GM19467 (cell line): ENCODE results near the gene GPATCH4.
"Not testable (repeated sequence)": the region's sequence is repeated elsewhere in the genome, so short reads cannot be mapped to it uniquely, and the experiment has no call there.

ENCODE experiments used
- ATAC-seq: cut with Tn5 transposase; IDR thresholded peaks from one replicate; pipeline ENCODE4 v1.9.1; 2021; ENCODE audit warnings: mild to moderate bottlenecking, moderate library complexity; ENCODE audit not compliant: unreplicated experiment

The GPATCH4 gene

DNA sequence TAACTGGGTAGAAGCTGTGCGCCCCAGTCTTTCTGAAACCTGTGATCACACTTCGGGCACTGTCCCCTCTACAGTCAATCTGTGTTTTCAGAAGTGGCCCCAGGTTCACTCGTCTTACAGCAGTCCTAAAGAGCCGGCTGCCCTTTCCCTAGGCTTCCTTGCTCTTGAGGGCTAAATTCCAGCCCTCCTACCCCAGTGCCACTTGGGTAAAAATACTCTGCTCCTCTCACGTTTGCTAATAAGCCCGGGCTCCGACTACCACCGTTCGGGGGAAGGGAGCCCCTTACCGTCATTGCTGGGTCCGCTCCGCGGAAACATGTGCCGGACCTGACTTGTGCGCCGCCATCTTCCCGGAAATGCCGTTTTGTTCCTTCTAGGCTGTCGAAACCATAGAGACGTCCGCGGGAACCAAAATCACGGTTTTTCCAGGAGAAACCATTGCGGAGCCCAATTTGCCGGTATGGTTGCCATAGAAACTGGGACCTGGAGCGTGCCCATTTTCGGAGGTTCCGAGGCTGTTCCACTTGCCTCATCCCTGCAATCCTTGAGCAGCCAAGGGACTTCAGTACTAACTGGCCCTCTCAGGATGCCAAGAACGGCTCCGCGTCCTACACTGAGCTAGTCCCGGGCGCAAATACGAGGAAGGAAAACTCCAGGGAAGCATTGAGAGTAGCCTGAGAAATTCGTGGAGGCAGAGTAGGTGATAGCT lies at the start of gene GPATCH4:
TSS of gene GPATCH4 (minus strand) at position 358 of the 709 bp plus-strand sequence.
- ATAC-seq, result no peak

DNA sequence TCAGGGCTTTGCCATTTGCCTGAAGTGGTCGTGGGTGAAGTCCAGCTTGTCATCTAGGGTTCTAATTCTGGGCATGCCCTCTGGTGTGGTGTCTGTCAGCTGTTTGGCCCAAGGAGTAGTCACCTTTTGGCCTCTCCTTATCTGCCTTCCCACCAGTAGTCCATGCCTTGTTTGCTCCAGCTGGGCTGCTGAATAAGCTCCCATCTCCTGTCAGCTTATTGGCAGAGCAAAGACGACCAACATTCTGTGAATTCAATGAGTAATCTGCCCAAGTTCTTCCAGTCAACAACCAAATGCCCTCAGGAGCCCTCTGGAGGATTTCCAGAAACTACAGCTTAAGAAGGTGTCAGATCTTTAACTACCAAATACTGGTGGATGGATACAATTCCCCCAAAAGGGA lies 47.7 kb upstream of the GPATCH4 start:
- ATAC-seq, result no peak

DNA sequence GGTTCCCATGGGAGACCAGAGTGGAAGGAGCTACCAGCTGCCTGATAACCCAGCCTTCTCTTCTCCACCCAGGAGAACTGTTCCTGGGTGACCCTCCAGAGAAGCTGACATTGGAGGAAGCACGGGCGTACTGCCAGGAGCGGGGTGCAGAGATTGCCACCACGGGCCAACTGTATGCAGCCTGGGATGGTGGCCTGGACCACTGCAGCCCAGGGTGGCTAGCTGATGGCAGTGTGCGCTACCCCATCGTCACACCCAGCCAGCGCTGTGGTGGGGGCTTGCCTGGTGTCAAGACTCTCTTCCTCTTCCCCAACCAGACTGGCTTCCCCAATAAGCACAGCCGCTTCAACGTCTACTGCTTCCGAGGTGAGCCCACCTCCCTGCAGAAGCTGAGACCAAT lies 47.2 kb upstream of the GPATCH4 start:
- no peak for ATAC-seq

DNA sequence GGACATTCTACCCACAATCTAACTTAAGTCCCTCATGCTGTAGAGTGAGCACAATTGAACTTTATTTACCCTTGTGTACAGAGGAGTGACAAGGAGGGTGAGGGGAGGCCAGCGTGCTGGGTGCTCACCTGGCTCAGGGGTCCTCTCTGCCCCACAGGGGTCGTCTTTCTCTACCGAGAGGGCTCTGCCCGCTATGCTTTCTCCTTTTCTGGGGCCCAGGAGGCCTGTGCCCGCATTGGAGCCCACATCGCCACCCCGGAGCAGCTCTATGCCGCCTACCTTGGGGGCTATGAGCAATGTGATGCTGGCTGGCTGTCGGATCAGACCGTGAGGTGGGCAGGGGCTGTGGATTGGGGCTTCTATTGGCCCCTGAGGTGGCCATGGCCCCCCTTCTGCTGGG lies 46.1 kb upstream of the GPATCH4 start:
- ATAC-seq, result no peak

DNA sequence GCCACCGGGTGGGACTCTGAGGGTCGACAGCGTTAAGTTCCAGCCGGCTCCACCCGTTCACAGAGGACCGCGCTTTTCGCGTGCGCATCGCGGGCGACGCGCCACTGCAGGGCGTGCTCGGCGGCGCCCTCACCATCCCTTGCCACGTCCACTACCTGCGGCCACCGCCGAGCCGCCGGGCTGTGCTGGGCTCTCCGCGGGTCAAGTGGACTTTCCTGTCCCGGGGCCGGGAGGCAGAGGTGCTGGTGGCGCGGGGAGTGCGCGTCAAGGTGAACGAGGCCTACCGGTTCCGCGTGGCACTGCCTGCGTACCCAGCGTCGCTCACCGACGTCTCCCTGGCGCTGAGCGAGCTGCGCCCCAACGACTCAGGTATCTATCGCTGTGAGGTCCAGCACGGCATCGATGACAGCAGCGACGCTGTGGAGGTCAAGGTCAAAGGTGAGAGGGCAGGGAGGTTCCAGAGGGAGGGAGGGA lies 45.5 kb upstream of the GPATCH4 start:
- ATAC-seq, result no peak

DNA sequence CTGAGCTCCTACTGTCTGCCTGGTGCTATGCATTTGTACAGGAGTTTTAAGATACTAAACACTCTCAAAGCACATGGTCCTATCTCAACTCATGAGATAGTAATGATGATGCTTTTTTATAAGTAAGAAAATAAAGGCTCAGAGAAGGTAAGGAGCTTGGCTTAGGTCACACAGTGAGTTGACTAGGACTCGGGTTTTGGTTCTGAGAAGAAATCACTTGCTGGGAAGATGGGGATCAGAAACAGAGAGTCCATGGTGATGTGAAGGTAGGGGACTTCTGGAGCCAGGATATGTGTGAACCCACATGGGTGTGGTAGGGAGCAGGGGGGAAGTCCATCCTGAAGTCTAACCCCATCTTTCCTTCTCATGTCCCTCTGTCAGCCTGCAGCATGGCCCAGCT lies 44.4 kb upstream of the GPATCH4 start:
- no peak for ATAC-seq

DNA sequence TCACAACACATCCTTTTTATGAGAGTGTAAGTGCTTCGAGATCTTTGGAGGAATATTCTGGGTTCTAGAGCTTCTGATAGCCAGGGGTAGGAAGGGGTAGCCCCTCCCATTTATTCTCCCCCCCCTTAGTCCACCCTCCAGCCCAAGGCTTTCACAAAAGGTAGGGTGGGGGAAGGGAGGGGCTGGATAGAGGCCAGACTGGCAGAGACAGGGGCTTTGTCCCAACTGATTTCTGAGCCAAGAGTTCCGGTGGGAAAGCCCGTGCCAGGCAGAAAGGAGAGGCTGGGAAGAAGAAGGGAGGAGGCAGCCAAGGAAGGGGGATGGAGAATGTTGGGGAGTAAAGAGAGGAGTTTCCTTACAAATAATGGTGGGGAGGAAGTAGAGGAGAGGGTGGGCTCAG lies 43.8 kb upstream of the GPATCH4 start:
- no peak for ATAC-seq

DNA sequence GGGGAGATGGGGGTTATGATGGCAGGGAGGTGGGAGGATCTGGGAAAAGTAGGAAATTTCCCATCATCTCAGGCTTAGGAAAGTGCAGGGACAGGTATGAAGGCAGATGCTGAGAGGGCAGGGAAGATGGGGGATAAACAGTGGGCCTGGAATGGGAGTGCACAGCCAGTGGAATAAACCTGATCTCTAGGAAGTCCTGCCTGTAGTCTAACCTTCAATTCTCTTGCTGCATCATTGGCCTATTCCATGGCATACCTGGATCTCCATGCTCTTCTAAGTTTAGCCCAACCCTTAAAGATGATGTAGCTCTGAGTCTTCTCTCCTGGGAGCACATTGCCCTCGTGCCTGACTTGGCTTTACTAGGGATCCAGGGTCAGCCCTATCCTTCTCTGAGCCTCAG lies 43.4 kb upstream of the GPATCH4 start:
- no peak for ATAC-seq

DNA sequence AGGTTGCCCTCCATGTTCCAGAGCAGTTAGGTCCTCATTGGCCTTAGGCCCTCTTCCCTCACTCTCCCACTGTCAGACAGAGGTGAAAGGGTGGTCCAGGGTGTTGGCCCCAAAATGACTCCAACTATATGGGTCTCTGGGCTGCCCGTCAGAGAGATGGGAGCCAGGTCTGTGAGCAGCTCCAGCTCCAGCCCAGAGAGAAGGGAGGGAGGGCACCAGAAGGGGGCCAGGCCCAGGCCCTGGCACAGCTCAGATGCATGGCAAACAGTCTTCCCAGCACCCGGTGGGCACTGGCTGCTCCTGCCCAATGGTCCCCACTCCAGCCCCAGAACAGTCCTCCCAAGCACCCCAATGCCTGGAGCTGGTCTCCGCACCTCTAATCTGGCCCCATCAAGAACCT lies 42.9 kb upstream of the GPATCH4 start:
- ATAC-seq, result no peak

DNA sequence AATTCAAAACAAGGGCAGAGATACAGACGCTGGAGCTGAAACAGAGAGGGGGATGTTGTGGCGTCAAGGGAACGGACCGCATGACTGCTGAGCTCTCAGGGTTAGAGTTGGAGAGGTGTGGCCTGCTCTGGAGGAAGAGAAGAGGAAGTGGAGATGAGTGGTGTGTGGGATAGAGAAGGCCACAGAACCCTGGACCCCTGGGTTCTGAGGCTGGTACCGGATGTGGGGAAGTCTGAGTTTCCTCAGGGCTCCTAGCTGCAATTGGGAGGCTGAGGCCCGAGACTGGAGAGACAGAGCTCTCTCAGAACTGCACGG lies 42.5 kb upstream of the GPATCH4 start:
- no peak for ATAC-seq

DNA sequence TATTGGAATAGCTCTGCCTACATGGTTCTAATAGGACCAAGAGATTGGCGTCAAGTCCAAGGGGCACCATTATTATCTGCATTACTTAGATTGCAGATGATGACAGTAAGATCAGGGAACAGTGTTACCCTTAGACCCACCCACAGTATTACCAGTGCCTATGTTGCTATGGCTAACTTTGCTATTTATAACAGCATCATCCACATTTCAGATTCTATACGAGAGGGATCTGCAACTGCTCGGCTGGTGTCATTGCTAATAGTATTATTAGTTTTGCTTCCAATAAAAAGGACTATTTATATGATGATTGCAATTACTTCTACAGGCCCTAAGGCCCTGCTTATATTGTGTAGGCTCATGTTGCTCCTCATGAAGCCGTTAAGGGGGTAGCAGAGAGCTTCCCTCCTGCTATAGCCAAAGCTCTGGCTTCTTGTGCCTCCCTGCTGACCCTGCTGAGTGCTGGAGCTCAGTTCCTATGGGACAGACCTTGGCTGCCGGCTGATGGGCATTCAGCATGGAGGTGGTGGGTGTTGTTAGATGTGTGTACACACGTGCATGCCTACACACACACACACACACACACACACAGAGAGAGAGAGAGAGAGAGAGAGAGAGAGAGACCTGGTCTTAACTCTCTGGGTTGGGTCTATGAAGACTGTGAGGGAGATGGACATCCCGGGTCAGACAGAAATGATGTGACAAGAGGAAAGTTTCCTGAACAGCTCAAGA lies 41.9 kb upstream of the GPATCH4 start:
- no peak for ATAC-seq

DNA sequence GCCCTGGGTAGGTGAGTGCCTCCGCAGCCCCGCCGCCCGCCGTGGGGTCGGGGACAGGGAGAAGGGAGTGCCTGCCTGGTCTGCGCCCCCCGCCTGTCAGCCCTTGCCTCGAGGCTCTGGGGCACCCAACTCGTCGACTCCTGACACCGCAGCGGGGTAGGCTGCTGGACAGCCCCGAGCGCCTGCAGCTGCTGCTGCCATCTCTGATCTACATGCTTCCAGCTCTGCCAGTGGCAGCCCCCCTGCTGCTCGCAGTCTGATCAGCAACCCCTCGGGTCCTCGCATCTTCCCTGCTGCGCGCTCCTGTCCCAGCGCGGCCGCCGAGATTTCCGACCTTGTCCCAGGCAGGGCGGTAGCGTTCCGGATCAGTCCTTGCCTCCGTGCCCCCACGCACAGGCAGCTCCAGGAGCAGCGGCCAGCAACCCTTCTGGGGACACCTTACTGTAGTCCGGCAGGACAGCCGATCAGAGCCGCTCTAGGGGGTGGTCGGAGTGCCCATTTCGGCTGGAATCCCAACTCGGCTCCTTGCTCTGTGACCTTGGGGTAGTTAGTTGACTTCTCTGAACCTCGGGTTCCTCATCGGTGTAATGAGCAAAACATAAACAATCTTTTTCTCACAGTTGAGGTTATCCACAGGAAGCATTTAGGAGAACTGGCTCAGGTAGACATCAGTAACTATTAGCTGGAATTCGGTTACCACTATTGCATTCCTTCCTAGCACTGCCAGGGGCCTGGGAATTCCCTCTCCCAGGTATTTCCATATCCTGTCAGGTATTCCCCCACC lies 41.2 kb upstream of the GPATCH4 start:
- no peak for ATAC-seq

DNA sequence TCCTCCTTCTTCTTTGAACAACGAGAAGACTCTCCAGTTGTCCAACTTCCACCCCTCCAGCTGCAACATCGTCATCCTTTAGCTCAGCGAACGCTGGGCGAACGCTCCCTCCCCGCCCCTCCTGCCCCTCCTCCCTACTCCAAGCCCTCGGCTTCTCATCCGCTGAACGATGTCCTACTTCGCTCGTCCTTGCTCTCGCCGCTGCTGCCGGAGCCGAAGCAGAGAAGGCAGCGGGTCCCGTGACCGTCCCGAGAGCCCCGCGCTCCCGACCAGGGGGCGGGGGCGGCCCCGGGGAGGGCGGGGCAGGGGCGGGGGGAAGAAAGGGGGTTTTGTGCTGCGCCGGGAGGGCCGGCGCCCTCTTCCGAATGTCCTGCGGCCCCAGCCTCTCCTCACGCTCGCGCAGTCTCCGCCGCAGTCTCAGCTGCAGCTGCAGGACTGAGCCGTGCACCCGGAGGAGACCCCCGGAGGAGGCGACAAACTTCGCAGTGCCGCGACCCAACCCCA lies 40.5 kb upstream of the GPATCH4 start, which contains the start of gene BCAN:
TSS of gene BCAN (plus strand) at position 357 of the 504 bp plus-strand sequence. CDS start 3,938 bp downstream, outside the sequence.
- ATAC-seq, result no peak

DNA sequence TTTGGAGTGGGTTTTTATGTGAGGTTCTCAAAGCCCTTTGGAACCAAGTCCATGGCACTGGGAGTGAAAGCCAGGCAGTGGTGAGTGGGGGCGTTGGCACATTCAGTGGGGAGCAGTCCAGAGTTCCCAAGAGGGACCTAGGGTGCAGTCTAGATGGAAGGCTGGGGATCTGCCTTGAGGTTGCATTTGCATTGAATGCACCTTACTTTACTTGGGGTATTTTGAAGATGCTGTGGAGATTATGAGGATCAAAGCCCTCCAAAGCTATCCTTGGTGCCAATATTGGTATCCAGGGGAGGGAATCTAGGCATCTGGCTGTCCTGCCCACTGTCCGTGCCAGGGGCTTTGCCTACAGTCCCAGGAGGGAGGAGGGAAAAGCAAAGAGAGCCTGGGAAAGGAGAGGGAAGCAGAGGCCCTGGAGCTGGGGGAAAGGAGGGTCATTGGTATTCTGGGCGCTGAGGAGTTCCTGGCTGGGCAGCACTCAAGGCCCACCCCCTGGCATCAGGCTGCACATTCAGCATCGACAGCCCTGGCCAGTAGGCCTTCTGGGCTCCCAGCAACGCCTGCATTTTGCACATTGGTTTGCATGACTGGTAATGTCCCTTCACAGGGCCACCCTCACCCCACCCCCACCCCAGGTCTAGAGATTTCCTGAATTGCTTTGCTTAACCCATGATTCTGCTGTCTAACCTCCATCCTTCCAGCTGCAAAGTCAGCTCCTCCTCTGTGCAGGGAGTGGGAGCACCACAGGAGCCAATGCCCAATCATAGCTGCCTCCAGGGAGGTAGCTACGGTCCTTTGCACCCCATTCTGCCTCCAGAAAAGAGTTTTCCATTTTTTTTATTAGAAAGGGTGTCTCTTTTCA lies 39.8 kb upstream of the GPATCH4 start:
- ATAC-seq, result no peak

DNA sequence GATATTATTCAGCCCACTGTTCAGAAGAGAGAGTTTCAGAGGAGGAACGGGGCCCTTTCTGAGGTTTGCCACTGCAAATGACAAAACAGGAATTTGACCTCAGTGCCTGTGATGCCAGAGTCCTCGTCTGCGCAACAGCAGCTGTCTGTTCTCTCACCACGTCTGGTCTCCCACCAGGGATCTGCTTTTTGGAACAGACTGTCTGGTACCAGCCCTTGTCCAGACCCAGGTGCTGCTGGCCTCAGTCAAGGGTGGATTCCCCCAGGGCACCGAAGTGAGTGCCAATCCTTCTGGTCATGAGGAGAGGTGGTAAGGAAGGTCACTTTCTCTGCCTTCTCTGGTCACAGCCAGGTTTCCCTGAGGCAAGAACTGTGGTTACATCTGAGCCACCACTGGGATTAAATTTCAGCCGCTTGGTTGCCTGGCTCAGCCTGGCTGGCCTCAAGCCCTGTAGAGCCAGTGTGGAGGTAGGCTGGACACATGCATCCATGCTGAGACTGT lies 38.4 kb upstream of the GPATCH4 start:
- no peak for ATAC-seq

DNA sequence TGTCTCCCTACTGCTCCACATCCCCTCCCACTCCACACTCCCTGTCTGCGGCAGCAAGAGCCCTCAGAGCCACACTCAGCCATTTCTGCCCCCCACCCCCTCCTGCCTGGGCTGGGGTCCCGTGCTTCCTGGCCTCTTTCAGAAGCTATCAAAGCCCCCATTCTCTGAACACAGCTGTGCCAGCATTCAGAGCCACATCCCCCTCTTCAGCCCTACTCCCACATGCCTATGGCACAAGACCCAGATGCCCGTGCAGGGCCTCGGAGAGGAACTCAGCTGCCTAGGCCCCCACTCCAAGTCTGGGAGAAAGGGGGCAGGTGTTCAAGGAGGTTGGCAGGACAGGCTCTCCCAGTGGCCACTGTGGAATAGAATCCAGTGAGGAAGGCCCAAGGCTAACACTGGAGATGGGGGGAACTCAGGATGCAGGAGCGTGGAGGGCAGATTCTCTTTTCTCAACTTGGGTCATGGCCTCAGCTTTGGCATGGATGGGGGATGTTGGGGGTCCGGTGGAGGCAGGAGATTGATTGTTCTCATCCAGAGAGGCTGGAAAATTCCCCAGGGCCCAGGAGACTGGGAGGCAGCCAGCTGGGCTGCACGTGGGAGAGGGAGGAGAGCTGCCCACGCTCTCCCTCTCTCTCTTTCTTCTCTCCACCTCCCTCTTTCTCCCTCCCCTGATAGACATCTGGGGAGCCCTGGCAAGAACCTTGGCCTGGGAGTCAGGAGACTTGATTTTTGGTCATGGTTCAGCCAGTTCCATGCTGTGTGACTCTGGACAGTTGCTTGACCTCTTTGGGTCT lies 37.1 kb upstream of the GPATCH4 start:
- no peak for ATAC-seq

DNA sequence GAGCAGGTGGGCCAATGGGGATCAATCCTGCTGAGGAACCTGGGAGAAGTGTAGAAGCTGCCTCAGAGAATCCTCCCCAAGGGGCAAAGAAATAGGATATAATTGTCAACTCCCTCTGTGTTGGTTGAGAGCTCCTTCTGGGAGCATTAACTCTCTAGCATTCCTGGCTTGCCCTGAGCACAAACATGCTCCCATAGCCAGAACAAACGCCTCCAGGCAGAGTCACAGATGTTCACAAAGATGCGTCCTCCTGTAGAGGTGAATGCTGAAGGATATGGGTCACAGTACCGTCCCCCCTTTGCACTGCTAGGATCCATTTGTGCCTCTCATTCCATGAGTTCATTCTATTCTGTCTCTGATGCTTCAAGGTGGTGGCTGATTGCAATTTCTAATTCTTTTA lies 31.1 kb upstream of the GPATCH4 start:
- no peak for ATAC-seq

DNA sequence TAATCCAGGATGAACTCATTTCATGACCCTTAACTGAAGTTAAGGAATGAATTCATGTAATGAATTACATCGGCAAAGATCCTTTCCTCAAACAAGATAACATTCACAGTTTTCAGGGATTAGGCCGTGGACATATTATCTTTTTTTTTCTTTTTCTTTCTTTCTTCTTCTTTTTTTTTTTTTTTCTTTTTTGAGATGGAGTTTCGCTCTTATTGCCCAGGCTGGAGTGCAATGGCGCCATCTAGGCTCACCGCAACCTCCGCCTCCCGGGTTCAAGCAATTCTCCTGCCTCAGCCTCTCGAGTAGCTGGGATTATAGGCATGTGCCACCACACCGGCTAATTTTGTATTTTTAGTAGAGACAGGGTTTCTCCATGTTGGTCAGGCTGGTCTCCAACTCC lies 29.9 kb upstream of the GPATCH4 start:
- not testable (repeated sequence) for ATAC-seq

DNA sequence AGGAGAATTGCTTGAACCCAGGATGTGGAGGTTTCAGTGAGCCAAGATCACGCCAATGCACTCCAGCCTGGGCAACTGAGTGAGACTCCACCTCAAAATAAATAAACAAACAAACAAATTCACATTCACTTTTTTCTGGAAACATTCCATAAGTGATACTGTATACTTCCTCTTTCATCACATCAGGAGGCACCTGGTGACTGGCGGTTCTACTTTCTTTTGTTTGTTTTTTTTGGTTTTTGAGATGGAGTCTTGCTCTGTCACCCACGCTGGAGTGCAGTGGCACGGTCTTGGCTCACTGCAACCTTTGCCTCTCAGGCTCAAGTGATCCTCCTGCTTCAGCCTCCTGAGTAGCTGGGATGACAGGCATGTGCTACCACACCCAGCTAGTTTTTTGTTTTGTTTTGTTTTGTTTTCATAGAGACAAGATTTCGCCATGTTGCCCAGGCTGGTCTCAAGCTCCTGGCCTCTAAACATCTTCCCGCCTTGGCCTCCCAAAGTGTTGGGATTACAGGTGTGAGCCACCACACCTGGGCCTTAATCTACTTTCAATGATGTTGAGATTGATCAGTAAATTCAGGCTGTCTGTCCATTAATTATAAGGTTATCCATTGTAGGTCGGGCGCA lies 28.7 kb upstream of the GPATCH4 start:
- no peak for ATAC-seq
